T-cell (primary cell): Measurements from ENCODE around the gene SAP130. TPM values are rescaled to one million over a fixed set of nuclear protein-coding genes. Genes with fewer than 3 reads are reported as not detected.

Source experiments
- ATAC-seq, 4 experiments: fragments of 200-7000 bp in 3 of 4; fragments of 150-1000 bp in 1 of 4; cut with Tn5 transposase; replicated peaks in 1 of 4; 1 replicate in 3 of 4; 2 replicates in 1 of 4; pipeline ENCODE4 v1.10.0; 2021; ENCODE audit warnings: moderate library complexity in 3 of 4, mild to moderate bottlenecking in 2 of 4, moderate number of reproducible peaks in 1 of 4
- CTCF ChIA-PET, 2 donors: fragments of 300-600 bp; sonication (Branson Sonifier 250); formaldehyde crosslinking; loops; one replicate each; lab custom pipeline; 2022; ENCODE audit warnings: antibody characterized with exemption in 2 of 2; lab: Charles Lee
- POLR2A ChIA-PET, 2 donors: fragments of 300-600 bp; sonication (Branson Sonifier 250); formaldehyde crosslinking; loops; one replicate each; lab custom pipeline; 2022; ENCODE audit warnings: antibody characterized with exemption in 2 of 2; lab: Charles Lee
- DNase-seq, 35 experiments: peaks; one replicate each; pipeline versions ENCODE4 v3.0.0 to v3.0.0-alpha.2; 2013 to 2023
- H3K27ac ChIP-seq: one replicate; pipeline ENCODE4 v1.5.1; 2013; ENCODE audit warnings: low read length
- H3K27me3 ChIP-seq, 2 experiments: replicated peaks in 1 of 2; 1 replicate in 1 of 2; 2 replicates in 1 of 2; pipeline versions ENCODE4 v1.6.1 to v1.7.0; 2013; ENCODE audit warnings: low read length in 1 of 2, mixed read lengths in 1 of 2; ENCODE audit not compliant: control insufficient read depth in 2 of 2, insufficient read depth in 2 of 2; ENCODE audit errors: extremely low read depth in 1 of 2
- H3K36me3 ChIP-seq, 2 donors: 1 replicate in 1 of 2; 2 replicates in 1 of 2; pipeline versions ENCODE4 v1.6.1 to v1.7.0; 2013; ENCODE audit warnings: low read length in 1 of 2; ENCODE audit not compliant: control insufficient read depth in 2 of 2, insufficient read depth in 1 of 2; ENCODE audit errors: extremely low read depth in 1 of 2
- H3K4me1 ChIP-seq, 2 experiments: 1 replicate in 1 of 2; 2 replicates in 1 of 2; pipeline versions ENCODE4 v1.6.1 to v1.7.0; 2013; ENCODE audit warnings: low read length in 2 of 2, mixed read lengths in 1 of 2; ENCODE audit not compliant: insufficient read depth in 2 of 2, control insufficient read depth in 1 of 2; ENCODE audit errors: extremely low read depth in 1 of 2
- H3K4me3 ChIP-seq, 2 donors: 1 replicate in 1 of 2; 2 replicates in 1 of 2; pipeline versions ENCODE4 v1.5.1 to v1.7.0; 2013; ENCODE audit warnings: mild to moderate bottlenecking in 2 of 2, low read length in 1 of 2, moderate library complexity in 1 of 2; ENCODE audit not compliant: control insufficient read depth in 1 of 2; ENCODE audit errors: extremely low read depth in 1 of 2
- H3K9me3 ChIP-seq: 2 replicates; pipeline ENCODE4 v1.7.0; 2013
- H3K27ac Mint-ChIP-seq, 2 donors: one replicate each; pipeline ENCODE4 v1.8.0; 2020 to 2021; ENCODE audit warnings: mild to moderate bottlenecking in 2 of 2, mixed read lengths in 2 of 2
- H3K27me3 Mint-ChIP-seq, 2 donors: one replicate each; pipeline ENCODE4 v1.8.0; 2021 to 2022; ENCODE audit warnings: mixed read lengths in 2 of 2
- H3K36me3 Mint-ChIP-seq: one replicate; pipeline ENCODE4 v1.8.0; 2021; ENCODE audit warnings: mixed read lengths
- H3K4me1 Mint-ChIP-seq, 3 donors: one replicate each; pipeline ENCODE4 v1.8.0; 2020 to 2022; ENCODE audit warnings: mixed read lengths in 3 of 3, mild to moderate bottlenecking in 1 of 3
- H3K4me3 Mint-ChIP-seq, 3 donors: one replicate each; pipeline ENCODE4 v1.8.0; 2020 to 2022; ENCODE audit warnings: mild to moderate bottlenecking in 3 of 3, mixed read lengths in 3 of 3, moderate library complexity in 3 of 3
- H3K9me3 Mint-ChIP-seq, 3 donors: one replicate each; pipeline ENCODE4 v1.8.0; 2020 to 2022; ENCODE audit warnings: mixed read lengths in 3 of 3
- WGBS: methylation state at CpG from one replicate; pipeline ENCODE4 v1.1.5; 2013; ENCODE audit warnings: missing lambda C conversion rate; ENCODE audit not compliant: insufficient coverage; 5-methylcytosine and 5-hydroxymethylcytosine counted together
- total RNA-seq, 35 experiments: library from RNA in 6 of 35; stranded (reverse) in 6 of 35; fragments of 120-200 nt in 1 of 35; gene quantifications; one replicate each; pipeline versions ENCODE4 v1.2.1 to v1.2.4 and lab custom pipeline; 2013 to 2026

Gene SAP130
- total RNA-seq, 5 donors from 2014 or later (not counting 1 experiment from before 2014, with no cell fraction given), result 25.3 to 31.2 (median 29.2) TPM

DNA sequence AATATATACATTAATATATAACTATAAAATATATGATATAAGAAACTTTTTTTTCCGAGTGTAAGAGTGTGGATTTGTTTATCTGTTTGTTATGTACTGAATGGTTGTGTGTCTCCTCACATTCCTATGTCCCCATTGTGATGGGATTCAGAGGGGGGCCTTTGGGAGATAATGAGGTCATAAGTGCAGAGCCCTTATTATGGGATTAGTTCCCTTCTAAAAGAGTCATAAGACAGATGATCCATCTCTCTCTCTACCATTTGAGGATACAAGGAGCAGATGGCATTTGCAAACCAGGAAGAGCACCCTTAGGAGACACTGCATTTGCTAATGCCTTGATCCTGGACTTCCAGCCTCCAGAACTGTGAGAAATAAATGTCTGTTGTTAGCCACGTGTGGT lies 30.3 kb upstream of the SAP130 start:
- H3K36me3 Mint-ChIP-seq, result no peaks in the 10 kb centered on the region
- Histone ChIP-seq H3K9me3 (no peaks in the 10 kb centered on the region), H3K4me1 (no peaks in the 10 kb centered on the region), H3K4me3 (no peak overlapping the region), H3K27me3 (peaks cover 0 to 23% of the 10 kb centered on the region in 2 experiments), H3K27ac (no peak overlapping the region), H3K36me3 (no peaks in the 10 kb centered on the region)
- peaks cover 4 to 21% of the 10 kb centered on the region in 2 donors for H3K27me3 Mint-ChIP-seq
- H3K4me3 Mint-ChIP-seq, result no peak overlapping the region
- no peaks in the 10 kb centered on the region for H3K9me3 Mint-ChIP-seq
- CTCF ChIA-PET, result no interaction called here
- POLR2A ChIA-PET, result interaction anchor here in 1 of 2 donors (0.5 kb wide), 1 partner anchor 275 kb away, joined by 5 read pairs; no protein-coding TSS in a partner anchor
- DNase-seq, result no peak
- no peaks in the 10 kb centered on the region for H3K4me1 Mint-ChIP-seq
- no peak for ATAC-seq
- H3K27ac Mint-ChIP-seq, result no peak overlapping the region
- WGBS, result 80% methylated on average over 1 of the region's 2 CpGs

DNA sequence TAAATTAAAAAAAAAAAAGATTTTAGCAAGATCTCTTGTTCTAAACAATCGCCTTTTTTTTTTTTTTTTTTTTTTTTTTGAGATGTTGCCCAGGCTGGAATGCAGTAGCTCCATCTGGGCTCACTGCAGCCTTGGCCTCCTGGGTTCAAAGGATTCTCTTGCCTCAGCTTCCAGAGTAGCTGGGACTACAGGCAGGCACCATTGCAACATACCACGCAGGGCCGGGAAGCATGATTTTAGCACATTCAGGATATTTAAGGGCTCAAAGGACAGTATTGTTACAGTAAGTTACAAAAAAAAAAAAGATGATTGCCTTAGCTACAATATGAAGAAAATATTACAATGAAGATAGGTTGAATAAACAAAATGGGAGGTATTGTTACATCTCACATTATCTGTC lies 29.5 kb upstream of the SAP130 start:
- Mint-ChIP-seq H3K27ac (no peak overlapping the region), H3K4me1 (no peaks in the 10 kb centered on the region), H3K9me3 (no peaks in the 10 kb centered on the region), H3K36me3 (no peaks in the 10 kb centered on the region), H3K4me3 (no peak overlapping the region), H3K27me3 (peaks cover 4 to 28% of the 10 kb centered on the region in 2 donors)
- ATAC-seq (no peak), DNase-seq (no peak)
- Histone ChIP-seq H3K27me3 (peaks cover 0 to 29% of the 10 kb centered on the region in 2 experiments), H3K4me1 (no peaks in the 10 kb centered on the region), H3K36me3 (no peaks in the 10 kb centered on the region), H3K27ac (no peak overlapping the region), H3K4me3 (no peak overlapping the region), H3K9me3 (no peaks in the 10 kb centered on the region)
- ChIA-PET CTCF (no interaction called here), POLR2A (interaction anchor here in 1 of 2 donors (0.7 kb wide), 1 partner anchor 179 kb away, joined by 9 read pairs; no protein-coding TSS in a partner anchor)
- no CpG with 5 or more reads among the region's 3 CpGs for WGBS

DNA sequence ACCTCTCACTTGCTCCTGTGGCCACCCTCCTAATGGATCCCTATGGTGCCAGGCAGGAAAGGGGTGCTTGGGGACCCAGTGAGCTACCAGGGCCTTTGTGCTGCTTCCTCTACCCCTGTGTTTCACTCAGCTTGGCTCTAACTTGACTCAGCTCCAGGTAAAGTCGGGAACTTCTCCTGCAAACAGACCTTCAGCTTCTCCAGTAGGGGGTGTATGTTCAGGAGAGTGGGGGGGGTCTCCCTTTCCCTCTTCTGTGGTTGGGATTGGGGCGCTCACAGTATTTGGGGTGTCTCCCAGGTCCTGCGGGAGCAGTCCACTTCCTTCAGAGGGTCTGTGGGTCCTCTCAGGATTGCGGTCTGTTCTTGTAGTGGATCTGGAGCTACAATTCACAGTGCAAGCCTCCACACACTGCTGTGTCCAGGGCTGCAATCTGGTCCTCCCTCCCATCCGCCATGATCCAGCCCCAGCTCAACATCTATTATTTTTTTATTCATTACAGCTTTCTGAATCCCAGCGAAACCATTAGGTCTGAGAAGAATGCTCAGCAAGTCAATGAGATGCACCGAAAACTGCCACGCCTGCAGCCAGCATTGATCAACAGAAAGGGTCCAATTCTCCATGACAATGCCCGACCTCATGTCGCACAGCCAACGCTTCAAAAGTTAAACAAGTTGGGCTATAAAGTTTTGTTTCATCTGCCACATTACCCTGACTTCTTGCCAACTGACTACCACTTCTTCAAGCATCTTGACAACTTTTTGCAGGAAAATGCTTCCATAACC lies 26.4 kb upstream of the SAP130 start:
- no peak overlapping the region for H3K4me3 Mint-ChIP-seq
- ChIA-PET CTCF (interaction anchor here (0.6 kb wide), 3 partner anchors 76 to 180 kb away, joined by 3 to 8 read pairs (median 5); no protein-coding TSS in a partner anchor), POLR2A (interaction anchor here in 1 of 2 donors (0.5 kb wide), 1 partner anchor 250 kb away, joined by 4 read pairs; no protein-coding TSS in a partner anchor)
- peaks cover 29 to 53% of the 10 kb centered on the region in 2 donors for H3K27me3 Mint-ChIP-seq
- Histone ChIP-seq H3K27ac (no peak overlapping the region), H3K4me1 (no peaks in the 10 kb centered on the region), H3K9me3 (no peaks in the 10 kb centered on the region), H3K36me3 (no peaks in the 10 kb centered on the region), H3K27me3 (peaks cover 0 to 34% of the 10 kb centered on the region in 2 experiments), H3K4me3 (no peak overlapping the region)
- H3K27ac Mint-ChIP-seq, result no peak overlapping the region
- H3K9me3 Mint-ChIP-seq, result peaks cover 10 to 11% (median 10%) of the 10 kb centered on the region in 3 donors
- H3K36me3 Mint-ChIP-seq, result peaks cover 10% of the 10 kb centered on the region
- no peak for DNase-seq
- no peaks in the 10 kb centered on the region for H3K4me1 Mint-ChIP-seq
- no peak for ATAC-seq
- 96% methylated on average over 5 of the region's 11 CpGs for WGBS

DNA sequence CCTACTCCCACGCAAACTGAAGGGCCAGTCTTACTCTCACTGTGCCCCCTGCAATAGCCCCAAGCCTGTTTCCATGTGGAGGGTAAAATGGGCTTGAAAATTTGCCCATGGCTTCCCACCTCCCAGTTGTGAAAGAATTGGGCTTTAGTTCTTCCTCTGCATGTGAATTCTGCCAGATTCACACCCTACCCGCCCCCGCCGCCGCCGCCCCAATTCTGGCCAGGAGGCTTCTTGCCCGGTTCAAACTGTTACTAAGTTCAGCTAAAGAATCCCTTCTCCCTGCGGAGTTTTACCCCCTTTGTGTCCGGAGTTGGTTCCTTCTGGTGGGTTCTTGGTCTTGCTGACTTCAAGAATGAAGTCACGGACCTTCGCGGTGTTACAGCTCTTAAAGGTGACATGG lies 25.5 kb upstream of the SAP130 start:
- peaks cover 31 to 59% of the 10 kb centered on the region in 2 donors for H3K27me3 Mint-ChIP-seq

DNA sequence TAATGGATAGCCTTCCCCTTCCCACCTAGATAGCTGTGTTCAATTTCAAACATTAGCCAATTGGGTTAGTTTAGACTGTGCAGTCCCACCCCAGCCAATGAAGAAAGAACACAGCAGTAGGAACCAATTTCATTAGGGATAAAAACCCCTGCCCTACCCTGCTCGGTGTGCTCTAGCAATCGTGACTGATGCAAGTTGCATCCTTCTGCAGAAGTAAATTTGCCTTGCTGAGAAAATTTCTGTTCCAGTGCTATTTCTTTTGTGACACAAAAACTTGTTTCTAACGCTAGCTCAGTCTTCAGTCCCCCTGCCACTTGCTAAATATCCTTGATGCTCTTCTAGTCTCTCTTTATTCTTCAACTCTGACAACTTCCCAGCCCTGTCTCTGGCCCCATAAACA lies 15.2 kb upstream of the SAP130 start:
- Histone ChIP-seq H3K9me3 (peaks cover 2% of the 10 kb centered on the region), H3K36me3 (no peaks in the 10 kb centered on the region), H3K27me3 (peaks cover 0 to 9% of the 10 kb centered on the region in 2 experiments), H3K4me3 (no peak overlapping the region), H3K4me1 (no peaks in the 10 kb centered on the region), H3K27ac (no peak overlapping the region)
- Mint-ChIP-seq H3K9me3 (peaks cover 8 to 25% (median 17%) of the 10 kb centered on the region in 3 donors), H3K27me3 (peaks cover 34 to 37% of the 10 kb centered on the region in 2 donors), H3K27ac (no peak overlapping the region), H3K36me3 (peaks cover 7% of the 10 kb centered on the region), H3K4me3 (no peak overlapping the region), H3K4me1 (no peaks in the 10 kb centered on the region)
- ATAC-seq (no peak), DNase-seq (no peak)
- ChIA-PET CTCF (no interaction called here), POLR2A (no interaction called here)
- 76% methylated on average over 3 of the region's 3 CpGs for WGBS

More for the DNA sequence above, 25.5 kb upstream of the SAP130 start:
- POLR2A ChIA-PET, result no interaction called here
- ATAC-seq, result no peak
- CTCF ChIA-PET, result interaction anchor here in 1 of 2 donors (0.6 kb wide), 2 partner anchors 77 to 112 kb away, joined by 3 to 5 read pairs; no protein-coding TSS in a partner anchor
- Histone ChIP-seq H3K9me3 (no peaks in the 10 kb centered on the region), H3K36me3 (no peaks in the 10 kb centered on the region), H3K4me1 (no peaks in the 10 kb centered on the region), H3K27ac (no peak overlapping the region), H3K27me3 (peaks cover 0 to 30% of the 10 kb centered on the region in 2 experiments), H3K4me3 (no peak overlapping the region)
- H3K36me3 Mint-ChIP-seq, result peaks cover 11% of the 10 kb centered on the region
- no peak overlapping the region for H3K27ac Mint-ChIP-seq
- H3K9me3 Mint-ChIP-seq, result peaks cover 12 to 13% (median 12%) of the 10 kb centered on the region in 3 donors
- no peaks in the 10 kb centered on the region for H3K4me1 Mint-ChIP-seq
- DNase-seq, result no peak
- no peak overlapping the region for H3K4me3 Mint-ChIP-seq
- 94% methylated on average over 9 of the region's 12 CpGs for WGBS

GRCh38 chr2:128041561-128041960 lies 13.7 kb upstream of the SAP130 start:
- Histone ChIP-seq H3K27ac (no peak overlapping the region), H3K9me3 (peaks cover 2% of the 10 kb centered on the region), H3K27me3 (peaks cover 0 to 9% of the 10 kb centered on the region in 2 experiments), H3K36me3 (no peaks in the 10 kb centered on the region), H3K4me3 (no peak overlapping the region), H3K4me1 (no peaks in the 10 kb centered on the region)
- Mint-ChIP-seq H3K27ac (no peak overlapping the region), H3K9me3 (peaks cover 8 to 39% (median 26%) of the 10 kb centered on the region in 3 donors), H3K27me3 (peaks cover 25 to 29% of the 10 kb centered on the region in 2 donors), H3K4me1 (no peaks in the 10 kb centered on the region), H3K36me3 (peaks cover 10% of the 10 kb centered on the region), H3K4me3 (no peak overlapping the region)
- ChIA-PET CTCF (no interaction called here), POLR2A (no interaction called here)
- WGBS, result 92% methylated on average over 2 of the region's 3 CpGs
- DNase-seq (no peak), ATAC-seq (no peak)
